Left hindlimb (tissue), 1 donor: ENCODE measurements around the gene CCSAP.
"Not testable (repeated sequence)": the region's sequence is repeated elsewhere in the genome, so short reads cannot be mapped to it uniquely, and the experiment has no call there.

Experiments
- DNase-seq: peaks from one replicate; pipeline ENCODE4 v3.0.0-alpha.2; 2018

CCSAP gene

GRCh38 chr1:229342656-229343569 is at the start of gene CCSAP:
Gene CCSAP, minus strand, starts transcription at chr1:229343047. Its CDS starts 582 bp downstream, at chr1:229342465.
- peak; percentile 52 for DNase-seq

- DNase-seq = no peak
These were observed 47.3 kb upstream of the CCSAP start for GRCh38 chr1:229390130-229390529.

GRCh38 chr1:229388897-229389580 is 46.2 kb upstream of the CCSAP start:
- no peak for DNase-seq

GRCh38 chr1:229385853-229386456 is 43.1 kb upstream of the CCSAP start:
- DNase-seq = no peak

- no peak for DNase-seq
These were observed 42.0 kb upstream of the CCSAP start for GRCh38 chr1:229384822-229385221.

GRCh38 chr1:229383961-229384360 is 41.1 kb upstream of the CCSAP start:
- no peak for DNase-seq

GRCh38 chr1:229383188-229383587 is 40.3 kb upstream of the CCSAP start:
- no peak for DNase-seq

- no peak for DNase-seq
These were observed 38.4 kb upstream of the CCSAP start for GRCh38 chr1:229381234-229381633.

GRCh38 chr1:229380536-229381160 is 37.8 kb upstream of the CCSAP start:
- no peak for DNase-seq

- no peak for DNase-seq
These were observed 37.0 kb upstream of the CCSAP start for GRCh38 chr1:229379846-229380245.

GRCh38 chr1:229378586-229379367 is 35.9 kb upstream of the CCSAP start:
- DNase-seq = no peak

- DNase-seq = not testable (repeated sequence)
These were observed 35.2 kb upstream of the CCSAP start for GRCh38 chr1:229378035-229378434.

GRCh38 chr1:229377429-229377828 is 34.6 kb upstream of the CCSAP start:
- no peak for DNase-seq

GRCh38 chr1:229376521-229376920 is 33.7 kb upstream of the CCSAP start:
- DNase-seq = no peak

GRCh38 chr1:229374485-229374884 is 31.6 kb upstream of the CCSAP start:
- no peak for DNase-seq

GRCh38 chr1:229373395-229373794 is 30.5 kb upstream of the CCSAP start:
- DNase-seq = no peak

- DNase-seq = no peak
These were observed 29.4 kb upstream of the CCSAP start for GRCh38 chr1:229372251-229372650.

GRCh38 chr1:229371624-229372023 is 28.8 kb upstream of the CCSAP start:
- DNase-seq = no peak

- DNase-seq = peak; percentile 50
These were observed 27.8 kb upstream of the CCSAP start for GRCh38 chr1:229370601-229371021.

- no peak for DNase-seq
These were observed 25.5 kb upstream of the CCSAP start for GRCh38 chr1:229368347-229368746.

GRCh38 chr1:229365569-229365968 is 22.7 kb upstream of the CCSAP start:
- no peak for DNase-seq
